SKM-1 (cell line): ENCODE measurements around the gene SEPTIN1.

Source experiments
- DNase-seq: peaks from one replicate; lab custom pipeline; 2025; ENCODE audit not compliant: unreplicated experiment; lab: John Stamatoyannopoulos, UW

SEPTIN1 gene

GRCh38 chr16:30382111-30382881, at the start of gene SEPTIN1:
Gene SEPTIN1 (minus strand): TSS chr16:30382561. CDS start chr16:30382542, 19 bp downstream.
- DNase-seq, result no peak

- peak; percentile 79 for DNase-seq
These were observed 48.1 kb upstream of the SEPTIN1 start for GRCh38 chr16:30430428-30430970.

GRCh38 chr16:30429678-30430427, 47.5 kb upstream of the SEPTIN1 start, which contains the start of gene DCTPP1:
Gene DCTPP1 (minus strand): TSS chr16:30430030. CDS start chr16:30429980, 50 bp downstream.
- DNase-seq, result peak; percentile 99

GRCh38 chr16:30429418-30429677, 47.0 kb upstream of the SEPTIN1 start:
- no peak for DNase-seq

GRCh38 chr16:30428055-30428454, 45.7 kb upstream of the SEPTIN1 start:
- no peak for DNase-seq

GRCh38 chr16:30421010-30421409, 38.6 kb upstream of the SEPTIN1 start:
- no peak for DNase-seq

GRCh38 chr16:30418350-30419181, 36.2 kb upstream of the SEPTIN1 start:
- no peak for DNase-seq

GRCh38 chr16:30417529-30418349, 35.4 kb upstream of the SEPTIN1 start:
- DNase-seq, result peak; percentile 69

GRCh38 chr16:30416624-30417528, 34.5 kb upstream of the SEPTIN1 start:
- DNase-seq, result no peak

GRCh38 chr16:30416047-30416603, 33.8 kb upstream of the SEPTIN1 start:
- DNase-seq, result no peak

- no peak for DNase-seq
These were observed 31.8 kb upstream of the SEPTIN1 start for GRCh38 chr16:30414159-30414558.

GRCh38 chr16:30413112-30413806, 30.9 kb upstream of the SEPTIN1 start:
- DNase-seq, result no peak

GRCh38 chr16:30409125-30410060, 27.0 kb upstream of the SEPTIN1 start:
- peak; percentile 65 for DNase-seq

GRCh38 chr16:30407804-30408534, 25.6 kb upstream of the SEPTIN1 start:
- DNase-seq, result no peak

- peak; percentile 76 for DNase-seq
These were observed 24.9 kb upstream of the SEPTIN1 start, which contains the start of gene ZNF771 for GRCh38 chr16:30407102-30407803. Gene ZNF771 (plus strand): TSS chr16:30407606. CDS start chr16:30408054, 448 bp downstream.

GRCh38 chr16:30406795-30407101, 24.4 kb upstream of the SEPTIN1 start:
- DNase-seq, result no peak
